AG09309 (cell line): ENCODE measurements around the gene STX7.

Experiments used
- DNase-seq: peaks from one replicate; pipeline ENCODE4 v3.0.0-alpha.2; 2010; ENCODE audit warnings: low read depth
- H3K4me3 ChIP-seq: 2 replicates; pipeline ENCODE4 v1.5.1; 2011; ENCODE audit warnings: mild to moderate bottlenecking, low read depth, low read length, moderate library complexity; ENCODE audit not compliant: control insufficient read depth
- TF ChIP-seq, protein P1 (sequence below): IDR thresholded peaks from 2 replicates; pipeline ENCODE4 v1.5.1; 2011; ENCODE audit warnings: mild to moderate bottlenecking, low read depth, low read length, inconsistent platforms; ENCODE audit not compliant: insufficient read depth, control insufficient read depth; ENCODE audit errors: missing control alignments

STX7 gene

DNA sequence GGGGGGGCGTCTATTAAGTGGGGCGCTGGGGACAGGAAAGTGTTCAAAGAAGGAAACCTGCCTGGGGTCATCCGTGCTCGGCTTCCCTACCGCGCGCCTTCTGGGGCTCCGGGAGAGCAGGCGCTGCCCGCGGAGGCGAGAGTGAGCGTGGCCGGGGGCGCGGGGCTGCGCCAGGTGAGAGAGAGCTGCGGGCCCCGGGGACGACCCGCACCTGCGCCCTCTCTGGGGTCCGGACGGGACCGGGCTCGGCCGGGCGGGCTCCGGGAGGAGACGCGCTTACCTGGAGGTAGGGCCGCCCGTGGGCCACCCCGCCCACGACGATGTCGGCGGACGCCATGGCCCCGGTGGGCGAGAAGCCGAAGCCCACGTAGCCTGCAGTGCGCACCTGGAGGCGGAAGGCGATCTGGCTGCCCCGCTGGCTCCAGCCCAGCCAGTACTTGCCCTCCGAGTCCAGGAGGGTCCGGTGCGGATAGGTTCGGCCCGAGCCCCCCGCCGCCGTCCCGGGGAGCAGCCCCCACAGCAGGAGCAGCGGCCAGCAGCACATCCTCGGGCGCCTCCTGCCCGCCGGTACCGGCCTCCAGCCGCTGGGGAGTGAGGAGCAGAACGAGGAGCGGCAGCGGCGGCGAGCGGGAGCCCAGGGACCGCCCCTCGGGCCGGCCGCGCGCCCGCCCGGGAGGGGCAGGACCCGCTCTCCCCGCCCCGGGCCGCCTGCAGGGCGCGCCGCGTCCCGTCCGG, 111.9 kb downstream of the STX7 start, which contains the start of gene MOXD1:
Gene MOXD1 (minus strand): TSS at position 593 of the 735 bp plus-strand sequence. CDS start 49 bp downstream, at position 544.
- no peak for DNase-seq
- TF ChIP-seq, protein P1, sequence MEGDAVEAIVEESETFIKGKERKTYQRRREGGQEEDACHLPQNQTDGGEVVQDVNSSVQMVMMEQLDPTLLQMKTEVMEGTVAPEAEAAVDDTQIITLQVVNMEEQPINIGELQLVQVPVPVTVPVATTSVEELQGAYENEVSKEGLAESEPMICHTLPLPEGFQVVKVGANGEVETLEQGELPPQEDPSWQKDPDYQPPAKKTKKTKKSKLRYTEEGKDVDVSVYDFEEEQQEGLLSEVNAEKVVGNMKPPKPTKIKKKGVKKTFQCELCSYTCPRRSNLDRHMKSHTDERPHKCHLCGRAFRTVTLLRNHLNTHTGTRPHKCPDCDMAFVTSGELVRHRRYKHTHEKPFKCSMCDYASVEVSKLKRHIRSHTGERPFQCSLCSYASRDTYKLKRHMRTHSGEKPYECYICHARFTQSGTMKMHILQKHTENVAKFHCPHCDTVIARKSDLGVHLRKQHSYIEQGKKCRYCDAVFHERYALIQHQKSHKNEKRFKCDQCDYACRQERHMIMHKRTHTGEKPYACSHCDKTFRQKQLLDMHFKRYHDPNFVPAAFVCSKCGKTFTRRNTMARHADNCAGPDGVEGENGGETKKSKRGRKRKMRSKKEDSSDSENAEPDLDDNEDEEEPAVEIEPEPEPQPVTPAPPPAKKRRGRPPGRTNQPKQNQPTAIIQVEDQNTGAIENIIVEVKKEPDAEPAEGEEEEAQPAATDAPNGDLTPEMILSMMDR, result no peak
- peak within 1 kb of the TSS; percentile 87 for H3K4me3 ChIP-seq

DNA sequence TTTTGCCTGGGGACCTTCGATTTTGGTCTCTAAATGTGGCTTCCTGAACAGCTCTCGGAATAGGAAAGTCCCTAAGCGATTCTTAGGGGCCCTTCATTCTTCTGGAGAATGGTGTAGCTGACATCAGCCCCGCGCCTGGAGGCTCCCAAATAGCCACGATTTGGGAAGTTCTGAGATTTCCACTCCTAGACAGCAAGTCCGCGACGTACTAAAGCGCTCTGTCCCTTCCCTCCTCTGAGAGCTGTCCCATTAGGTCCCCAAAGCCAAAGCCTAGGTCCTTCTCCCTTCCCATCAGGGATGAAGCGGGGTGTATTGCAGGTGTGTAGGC, 112.4 kb downstream of the STX7 start:
- TF ChIP-seq, protein P1, result no peak
- no peak for DNase-seq
- H3K4me3 ChIP-seq, result peak overlapping the region; percentile 87

DNA sequence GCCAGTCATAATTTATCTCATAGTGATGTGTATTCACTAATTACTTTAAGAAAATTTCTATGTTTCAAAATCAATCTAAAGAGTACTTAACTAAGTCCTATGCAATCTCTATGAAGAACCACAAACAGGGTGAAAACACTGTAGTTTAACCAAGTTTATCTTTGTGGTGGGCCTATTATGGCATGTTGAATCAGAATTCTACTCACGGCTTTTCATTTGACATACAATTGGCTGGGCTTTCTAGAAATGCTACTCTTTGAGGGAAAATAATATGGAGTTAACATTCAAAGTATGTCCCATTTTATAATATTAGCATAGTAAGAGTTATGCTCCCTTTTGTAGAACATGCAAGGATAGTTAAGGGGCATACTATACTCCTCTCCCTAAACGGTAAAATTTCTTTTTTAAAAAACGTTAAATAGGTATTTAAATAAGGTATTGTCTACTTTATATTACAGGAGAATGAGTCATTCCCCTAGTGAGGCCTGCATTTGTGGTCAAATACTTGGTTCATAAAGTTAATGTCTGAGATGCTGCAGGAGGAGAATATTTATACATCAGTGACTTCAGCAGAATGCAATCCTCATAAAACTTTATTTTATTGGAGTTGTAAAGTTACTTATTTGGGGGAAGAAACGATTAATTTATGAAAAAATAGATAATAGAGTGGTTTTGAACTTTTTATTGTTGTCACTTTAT, 113.4 kb downstream of the STX7 start:
- no peak overlapping the region for H3K4me3 ChIP-seq
- TF ChIP-seq, protein P1, result no peak
- peak; percentile 73 for DNase-seq
